ENCODE data around the gene AKR1B15. TPM values are rescaled to one million over a fixed set of nuclear protein-coding genes. Genes with fewer than 3 reads are reported as not detected.

Gene AKR1B15
- total and polyA plus RNA-seq, 3 donors from 2014 or later: 0.80 to 2.1 (median 1.9) TPM

GRCh38 chr7:134629445-134629844, 80.5 kb downstream of the AKR1B15 start:
- no peaks in the 10 kb centered on the region for H3K36me3 ChIP-seq (ENCODE audit: low read depth, missing control alignments)
- no peaks in the 10 kb centered on the region for H3K27me3 ChIP-seq
- H3K4me3 ChIP-seq: no peak overlapping the region
- TF ChIP-seq POLR2A (IDR thresholded peaks at IDR 0.05): no peak
- TF ChIP-seq CTCF (IDR thresholded peaks at IDR 0.05): no peak
- H3K27ac ChIP-seq: no peak overlapping the region
- DNase-seq: no peak
- H3K4me1 ChIP-seq: no peaks in the 10 kb centered on the region
- H3K9me3 ChIP-seq: no peaks in the 10 kb centered on the region
- intact Hi-C loops (cut with DNase I; ENCODE audit: low total_unique reads): no loop called here

Other genes with a start within 250 kb of the AKR1B15 start
- 10 to 100 TPM; 13.9 to 15.7 TPM for gene SLC35B4, start 232.2 kb upstream of the AKR1B15 start, total RNA-seq
- gene SLC35B4, start 232.2 kb upstream of the AKR1B15 start, polyA plus RNA-seq (ENCODE audit: insufficient read depth, low read depth, low replicate concordance): 11.0 TPM
- gene AKR1B1, start 90.0 kb upstream of the AKR1B15 start, total RNA-seq: 100 to 1,000 TPM in 1 of 2 donors, 10 to 100 TPM in 1; 99.8 to 105 TPM
- gene AKR1B1, start 90.0 kb upstream of the AKR1B15 start, polyA plus RNA-seq (ENCODE audit: insufficient read depth, low read depth, low replicate concordance): 129 TPM
- gene AKR1B10, start 21.5 kb upstream of the AKR1B15 start, total RNA-seq: 1 to 10 TPM in 1 of 2 donors, under 1 TPM in 1; 0.81 to 3.3 TPM
- gene AKR1B10, start 21.5 kb upstream of the AKR1B15 start, polyA plus RNA-seq (ENCODE audit: insufficient read depth, low read depth, low replicate concordance): 1.8 TPM
- 10 to 100 TPM; 14.5 to 15.8 TPM for gene BPGM, start 97.7 kb downstream of the AKR1B15 start, total RNA-seq
- gene BPGM, start 97.7 kb downstream of the AKR1B15 start, polyA plus RNA-seq (ENCODE audit: insufficient read depth, low read depth, low replicate concordance): 32.9 TPM
- gene CALD1, start 230.5 kb downstream of the AKR1B15 start, total RNA-seq: 100 to 1,000 TPM; 135 to 153 TPM
- 103 TPM for gene CALD1, start 230.5 kb downstream of the AKR1B15 start, polyA plus RNA-seq (ENCODE audit: insufficient read depth, low read depth, low replicate concordance)

All from testis (tissue), 3 donors.